DND-41 (cell line): ENCODE measurements around the gene DUSP5.

Experiments
- EZH2 ChIP-seq: IDR thresholded peaks from 3 replicates; pipeline ENCODE4 v1.6.1; 2012; ENCODE audit warnings: borderline replicate concordance, low read depth, mild to moderate bottlenecking, moderate library complexity, low read length, inconsistent platforms; ENCODE audit not compliant: severe bottlenecking
- TF ChIP-seq, protein P1 (sequence below): IDR thresholded peaks from 2 replicates; pipeline ENCODE4 v1.5.1; 2012; ENCODE audit warnings: borderline replicate concordance, low read length, moderate library complexity, mild to moderate bottlenecking; ENCODE audit not compliant: poor library complexity, severe bottlenecking; ENCODE audit errors: extremely low read depth

DNA sequence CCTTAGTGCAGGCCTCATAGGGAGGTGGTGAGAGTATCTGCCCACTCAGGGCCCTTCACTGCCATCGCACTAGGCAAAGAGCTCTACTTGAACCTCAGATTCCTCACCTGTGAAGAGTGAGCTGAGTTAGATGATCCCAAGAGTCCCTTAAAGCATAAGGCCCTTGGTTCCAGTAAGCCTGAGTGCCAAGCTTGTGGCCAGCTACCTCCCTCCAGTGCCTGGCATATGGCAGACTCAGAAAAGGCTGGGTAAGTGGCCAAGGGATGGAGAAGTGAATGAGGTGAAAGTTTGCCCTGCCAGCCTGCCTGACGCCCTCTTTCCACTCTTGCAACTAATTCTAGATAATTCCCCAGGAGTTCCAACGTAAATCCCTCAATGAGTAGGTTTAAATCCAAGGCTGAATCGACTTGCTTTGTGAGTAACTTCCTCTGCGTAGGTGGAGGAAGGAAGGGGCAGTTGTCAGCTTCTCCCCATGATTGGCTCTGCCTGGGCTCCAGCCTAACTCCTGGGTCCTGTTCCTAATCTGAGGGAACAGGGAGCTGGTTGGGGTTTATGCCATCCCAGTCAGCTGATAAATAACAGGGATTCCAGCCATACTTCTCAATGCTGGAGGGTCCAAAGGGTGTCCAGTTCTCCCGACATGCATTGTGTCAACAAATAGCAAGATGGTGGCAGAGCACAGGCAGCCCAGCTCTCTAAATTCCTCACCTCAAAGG lies 14.2 kb downstream of the DUSP5 start:
- TF ChIP-seq, protein P1, sequence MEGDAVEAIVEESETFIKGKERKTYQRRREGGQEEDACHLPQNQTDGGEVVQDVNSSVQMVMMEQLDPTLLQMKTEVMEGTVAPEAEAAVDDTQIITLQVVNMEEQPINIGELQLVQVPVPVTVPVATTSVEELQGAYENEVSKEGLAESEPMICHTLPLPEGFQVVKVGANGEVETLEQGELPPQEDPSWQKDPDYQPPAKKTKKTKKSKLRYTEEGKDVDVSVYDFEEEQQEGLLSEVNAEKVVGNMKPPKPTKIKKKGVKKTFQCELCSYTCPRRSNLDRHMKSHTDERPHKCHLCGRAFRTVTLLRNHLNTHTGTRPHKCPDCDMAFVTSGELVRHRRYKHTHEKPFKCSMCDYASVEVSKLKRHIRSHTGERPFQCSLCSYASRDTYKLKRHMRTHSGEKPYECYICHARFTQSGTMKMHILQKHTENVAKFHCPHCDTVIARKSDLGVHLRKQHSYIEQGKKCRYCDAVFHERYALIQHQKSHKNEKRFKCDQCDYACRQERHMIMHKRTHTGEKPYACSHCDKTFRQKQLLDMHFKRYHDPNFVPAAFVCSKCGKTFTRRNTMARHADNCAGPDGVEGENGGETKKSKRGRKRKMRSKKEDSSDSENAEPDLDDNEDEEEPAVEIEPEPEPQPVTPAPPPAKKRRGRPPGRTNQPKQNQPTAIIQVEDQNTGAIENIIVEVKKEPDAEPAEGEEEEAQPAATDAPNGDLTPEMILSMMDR: no peak
- no peak for TF ChIP-seq EZH2
